KBM-7 (cell line): ENCODE results near the gene KRT72.
A peak's percentile ranks its signal among the peaks of the same experiment; 100 is the strongest.

Experiments used
- DNase-seq: peaks from one replicate; pipeline ENCODE4 v3.0.0-alpha.2; 2015
- in situ Hi-C: fragments of 300-500 bp; cut with MboI; formaldehyde crosslinking; loops from 2 replicates; pipeline ENCODE4 v1.14.3; 2020; ENCODE audit warnings: low sequenced_read_pairs, low pct_unique_long_range_greater_than_20kb, mixed read lengths

Gene KRT72

DNA sequence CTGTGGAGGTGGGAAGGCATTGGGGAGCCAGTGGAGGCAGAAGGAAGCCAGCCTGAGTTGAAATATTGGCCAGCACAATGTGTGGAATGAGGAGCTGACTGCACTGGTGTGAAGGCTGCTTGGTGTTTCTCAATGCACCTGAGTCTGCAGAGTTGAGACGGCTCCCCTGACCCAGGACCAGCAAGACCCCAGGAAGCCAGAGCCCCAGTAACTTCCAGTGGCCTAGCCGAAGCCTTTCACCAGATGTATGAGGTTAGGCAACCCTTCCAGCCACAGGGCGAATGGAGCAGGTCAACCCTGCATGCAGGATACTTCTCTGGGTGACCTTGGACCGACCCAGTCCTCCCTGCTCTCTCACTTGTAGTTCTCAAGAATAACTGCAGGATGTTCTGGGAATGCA, 30.0 kb upstream of the KRT72 start:
- no peak for DNase-seq
- in situ Hi-C loops, result no loop called here

GRCh38 chr12:52630599-52631200, 29.4 kb upstream of the KRT72 start:
- in situ Hi-C loops, result no loop called here
- no peak for DNase-seq

- in situ Hi-C loops, result no loop called here
- no peak for DNase-seq
Measured at GRCh38 chr12:52630008-52630500, 28.8 kb upstream of the KRT72 start.

DNA sequence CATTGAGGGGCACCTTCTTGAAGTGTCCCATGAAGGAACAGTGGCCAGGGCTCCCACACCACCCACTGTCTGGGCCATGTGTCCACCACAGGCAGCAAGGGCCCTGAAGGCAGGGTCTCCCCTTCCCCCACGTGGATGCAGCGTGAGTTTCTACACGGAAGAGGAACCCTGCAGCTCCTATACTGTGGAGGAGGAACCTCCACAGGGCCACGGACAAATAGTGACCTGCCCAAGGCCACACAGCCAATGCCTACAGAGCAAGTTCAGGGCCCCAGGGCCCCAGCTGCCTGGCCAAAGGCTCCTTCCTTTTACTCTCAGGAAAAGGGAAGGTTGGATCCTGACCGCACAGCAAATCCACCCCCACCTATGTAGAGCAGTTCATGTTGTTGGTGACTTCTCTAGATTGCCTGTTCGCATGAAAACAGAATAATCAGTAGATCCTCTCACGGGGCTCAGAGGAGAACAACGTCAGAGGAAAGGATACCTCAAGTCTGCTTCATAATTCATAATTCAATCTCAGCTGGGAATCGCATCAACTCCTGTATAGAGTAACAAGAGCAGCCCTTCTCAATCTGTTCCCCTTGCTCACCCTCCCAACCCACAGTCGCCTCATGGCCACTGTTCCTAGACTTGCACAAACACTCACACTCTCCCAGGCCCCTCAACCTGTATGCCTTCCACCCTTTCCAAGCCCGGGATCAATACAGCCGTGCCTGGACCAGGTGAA, 28.2 kb upstream of the KRT72 start:
- in situ Hi-C loops, result no loop called here
- peak; percentile 50 for DNase-seq

- no peak for DNase-seq
- in situ Hi-C loops, result no loop called here
Measured at GRCh38 chr12:52628841-52629240, 27.6 kb upstream of the KRT72 start.

DNA sequence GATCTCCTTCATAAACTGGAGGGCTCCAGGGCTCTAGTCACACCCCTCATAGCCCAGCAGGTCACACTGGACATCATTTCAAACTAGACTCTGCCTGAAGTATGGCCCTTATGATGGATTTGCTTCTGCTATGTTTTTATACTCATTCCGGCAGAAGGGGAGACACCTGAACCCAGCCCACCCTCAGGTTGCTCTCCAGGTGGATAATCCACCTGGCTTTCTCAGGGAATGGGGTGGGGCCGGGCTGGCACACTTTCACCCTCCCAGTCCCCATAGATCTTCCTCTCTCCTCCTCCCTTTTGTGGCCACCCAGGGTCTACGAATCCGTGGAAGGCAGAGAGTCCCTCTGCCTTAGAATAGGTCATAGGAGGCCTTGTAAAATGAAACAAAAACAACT, 26.8 kb upstream of the KRT72 start:
- DNase-seq, result no peak
- in situ Hi-C loops, result no loop called here

- in situ Hi-C loops, result no loop called here
- DNase-seq, result no peak
Measured at GRCh38 chr12:52627395-52628110, 26.3 kb upstream of the KRT72 start.

GRCh38 chr12:52622349-52622748, 21.1 kb upstream of the KRT72 start:
- in situ Hi-C loops, result no loop called here
- no peak for DNase-seq

DNA sequence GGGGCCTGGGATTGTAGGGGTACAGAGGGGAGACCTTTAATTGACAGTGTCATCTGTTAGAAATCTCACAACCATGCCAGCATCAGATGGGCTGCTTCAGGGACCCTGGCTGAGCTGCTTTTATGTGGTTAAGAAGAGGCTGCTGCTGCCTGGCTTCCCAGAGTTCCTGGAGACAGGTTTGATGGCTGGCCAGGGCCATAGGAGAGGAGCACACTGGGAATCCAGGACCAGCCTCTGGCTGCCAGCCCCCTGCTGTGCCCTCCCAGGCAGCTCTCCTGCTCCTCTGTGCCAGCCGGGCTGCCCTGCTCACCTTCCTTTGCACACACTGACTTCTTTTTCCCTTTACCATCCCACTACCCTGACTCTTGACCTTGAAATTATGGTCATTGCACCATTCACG, 17.6 kb upstream of the KRT72 start:
- in situ Hi-C loops, result no loop called here
- no peak for DNase-seq

DNA sequence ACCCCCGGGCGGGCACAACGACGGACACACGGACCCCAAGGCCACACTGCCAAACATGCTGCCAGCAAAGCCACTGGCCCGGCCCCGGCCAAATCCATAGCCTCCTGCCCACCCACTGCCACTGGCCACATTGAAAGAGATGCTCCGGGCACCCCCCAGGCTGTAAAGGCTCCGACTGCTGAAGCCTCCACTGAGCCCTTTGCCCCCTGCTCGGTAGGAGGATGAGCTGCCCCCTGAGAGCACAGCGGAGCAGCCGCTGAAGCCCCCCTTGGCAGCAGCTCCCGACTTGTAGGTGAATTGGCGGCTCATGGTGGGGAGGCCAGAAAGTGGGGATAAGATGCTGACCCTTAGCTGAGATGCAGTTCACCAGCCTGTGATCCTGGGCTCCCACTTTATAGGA, 17.0 kb upstream of the KRT72 start, which contains the start of gene KRT73:
Gene KRT73 (minus strand): TSS at position 344 of the 400 bp plus-strand sequence. CDS start 35 bp downstream, at position 309.
- DNase-seq, result no peak
- in situ Hi-C loops, result no loop called here

DNA sequence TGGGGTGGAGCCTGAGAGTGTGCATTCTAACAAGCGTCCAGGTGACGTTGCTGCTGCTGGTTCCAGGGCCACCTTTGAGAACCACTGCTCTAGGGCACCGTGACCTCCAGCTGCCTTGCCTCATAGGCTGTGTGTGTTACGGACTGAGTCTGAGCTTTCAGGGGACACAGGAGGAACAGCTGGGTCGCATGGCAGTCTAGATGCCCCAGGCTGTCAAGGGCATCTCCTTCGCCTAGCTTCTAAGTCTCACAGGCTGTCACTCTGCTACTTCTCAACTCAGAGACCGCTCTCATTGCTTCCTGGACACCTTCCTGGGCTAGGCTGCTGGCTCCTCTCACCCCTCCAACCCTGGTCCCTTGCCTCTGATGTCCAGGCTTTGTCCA, 16.1 kb upstream of the KRT72 start:
- in situ Hi-C loops, result no loop called here

DNA sequence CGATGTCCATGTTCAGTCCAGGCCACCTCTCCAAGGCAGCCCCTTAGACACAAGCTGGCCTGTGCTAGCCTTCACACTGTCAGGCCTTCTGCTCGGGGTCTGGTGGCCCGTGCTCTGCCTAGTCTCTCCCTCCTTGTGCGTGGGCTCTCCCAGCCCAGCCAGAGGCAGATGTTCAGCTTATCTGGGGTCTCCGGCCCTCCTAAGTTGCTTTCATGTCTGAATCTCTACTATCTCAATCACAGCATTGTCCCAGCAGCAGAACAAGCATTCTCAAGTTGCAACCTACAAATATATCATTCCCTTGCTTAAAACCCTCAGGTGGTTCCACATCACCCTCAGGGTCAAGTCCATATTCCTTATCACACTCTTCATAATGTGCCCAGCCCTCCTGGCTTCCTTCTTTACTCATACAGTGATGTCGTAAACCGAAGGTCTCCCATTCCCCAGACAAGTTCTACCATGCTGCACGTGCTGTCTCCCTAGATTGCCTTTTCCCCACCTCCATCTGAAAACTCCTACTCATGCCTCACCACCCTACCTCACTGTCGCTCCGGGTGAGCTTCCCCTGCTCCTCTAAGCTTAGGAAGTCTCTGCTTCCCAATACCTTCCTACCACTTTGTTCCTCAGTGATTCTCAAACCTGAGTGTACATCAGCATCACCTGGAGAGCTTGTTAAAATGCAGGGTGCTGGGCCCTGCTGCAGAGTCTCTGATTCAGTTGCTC, 15.6 kb upstream of the KRT72 start:
- in situ Hi-C loops, result no loop called here
- no peak for DNase-seq

More for the DNA sequence above, 16.1 kb upstream of the KRT72 start:
- DNase-seq, result no peak

GRCh38 chr12:52615912-52616311, 14.6 kb upstream of the KRT72 start:
- no peak for DNase-seq
- in situ Hi-C loops, result no loop called here

- in situ Hi-C loops, result no loop called here
- DNase-seq, result peak; percentile 15
Measured at GRCh38 chr12:52615208-52615868, 14.1 kb upstream of the KRT72 start.

DNA sequence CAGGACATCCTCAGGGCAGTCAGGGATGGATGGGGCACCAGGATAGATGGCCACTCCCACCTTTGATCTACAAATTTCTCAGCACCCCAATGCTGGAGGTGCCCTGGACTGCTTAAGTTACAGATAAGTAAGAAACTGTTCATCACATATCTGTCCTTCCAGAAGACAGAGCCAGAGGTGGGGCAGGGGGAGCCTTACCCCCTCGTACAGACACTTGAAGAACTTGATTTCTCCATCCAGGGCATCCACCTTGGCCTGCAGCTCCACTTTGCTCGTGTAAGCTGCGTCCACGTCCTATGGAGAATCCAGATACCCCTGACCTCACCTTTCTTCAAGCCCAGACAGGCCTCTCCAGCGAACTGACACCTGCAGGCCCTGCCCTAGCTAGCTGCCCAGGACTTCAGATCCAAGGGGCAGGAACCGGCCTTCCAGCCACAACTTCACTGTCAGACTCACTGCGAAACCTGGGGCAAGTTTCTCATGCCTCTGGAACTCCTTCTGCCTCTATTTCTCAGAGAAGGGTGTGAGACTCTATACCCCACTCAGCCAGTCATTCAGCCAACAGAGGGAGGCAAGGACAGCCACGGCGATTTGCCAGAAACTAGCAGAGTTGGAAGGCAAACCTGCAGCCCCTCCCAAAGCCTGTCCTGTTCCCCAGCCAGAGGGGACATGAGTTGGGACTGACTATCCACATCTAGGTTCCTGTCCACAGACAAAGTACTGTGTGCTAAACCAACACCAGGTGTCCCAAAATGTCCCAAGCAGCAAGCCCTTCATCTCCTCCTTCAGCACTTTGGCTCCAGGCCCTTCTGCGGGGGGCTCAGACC, 13.3 kb upstream of the KRT72 start:
- no peak for DNase-seq
- in situ Hi-C loops, result no loop called here

GRCh38 chr12:52613384-52614030, 12.2 kb upstream of the KRT72 start:
- DNase-seq, result no peak
- in situ Hi-C loops, result no loop called here

DNA sequence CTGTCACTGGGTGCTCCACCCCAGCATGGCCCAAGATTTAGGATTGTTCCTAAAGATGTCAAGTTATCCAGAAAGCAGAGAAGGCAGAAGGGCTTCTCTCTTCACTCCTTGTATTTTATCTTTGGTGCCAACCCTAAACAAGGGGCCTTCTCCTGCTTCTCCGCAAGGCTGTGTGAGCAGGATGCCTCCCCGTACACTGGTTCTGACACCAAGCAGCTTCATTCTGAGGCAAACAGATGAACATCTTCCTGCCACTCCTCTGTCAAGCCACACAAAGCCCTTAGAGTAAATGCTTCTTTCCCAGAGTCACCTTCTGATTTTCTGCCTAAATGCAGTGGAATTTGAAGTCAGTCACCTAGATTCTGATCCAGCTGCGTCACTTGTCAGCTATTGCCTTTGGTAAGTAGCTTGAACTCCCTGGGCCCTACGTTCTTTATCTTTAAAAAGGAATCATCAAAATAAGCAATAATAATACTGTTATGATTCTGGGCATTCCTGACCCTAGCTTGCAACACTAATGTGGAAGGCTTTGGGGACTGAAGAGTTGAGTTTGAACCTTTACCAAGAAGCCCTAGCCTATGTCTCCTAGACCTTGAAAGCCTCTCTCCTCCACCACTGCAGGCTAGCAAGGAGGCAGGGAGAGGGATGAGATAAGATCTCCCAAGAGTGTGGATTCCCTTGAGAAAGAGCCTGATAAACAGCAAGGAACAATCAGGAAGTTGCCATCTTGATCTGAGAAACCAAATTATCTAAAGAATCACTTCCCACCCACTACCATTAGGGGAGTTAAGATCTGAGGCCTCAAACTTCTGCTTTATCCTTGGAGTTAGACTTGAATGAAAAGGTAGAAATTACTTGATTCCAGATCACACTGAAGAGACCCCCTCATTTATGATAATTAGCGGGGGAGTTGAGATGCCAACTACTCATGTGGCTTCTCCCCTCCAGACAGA, 11.4 kb upstream of the KRT72 start:
- in situ Hi-C loops, result no loop called here
- DNase-seq, result peak; percentile 12
